GM18951 (cell line): ENCODE measurements around the gene GAREM1.
"Not testable (repeated sequence)": the region's sequence is repeated elsewhere in the genome, so short reads cannot be mapped to it uniquely, and the experiment has no call there.

Experiments used
- POLR2A ChIP-seq: IDR thresholded peaks from 4 replicates; pipeline ENCODE4 v1.6.1; 2011; ENCODE audit warnings: mild to moderate bottlenecking; ENCODE audit not compliant: insufficient read length, insufficient read depth; ENCODE audit errors: extremely low read depth
- in situ Hi-C: fragments of 300-500 bp; cut with MboI; formaldehyde crosslinking; loops from one replicate; pipeline ENCODE4 v1.12.0; 2022; ENCODE audit warnings: low sequenced_read_pairs, mixed read lengths, inconsistent platforms; ENCODE audit not compliant: unreplicated experiment

Gene GAREM1

GRCh38 chr18:32308493-32309120 is 162.1 kb downstream of the GAREM1 start:
- in situ Hi-C loops, result no loop called here
- TF ChIP-seq POLR2A, result no peak

- in situ Hi-C loops, result no loop called here
- no peak for TF ChIP-seq POLR2A
Observed at GRCh38 chr18:32303400-32303799, 167.3 kb downstream of the GAREM1 start.

GRCh38 chr18:32302806-32303205 is 167.9 kb downstream of the GAREM1 start:
- no peak for TF ChIP-seq POLR2A
- in situ Hi-C loops, result no loop called here

GRCh38 chr18:32301976-32302743 is 168.5 kb downstream of the GAREM1 start:
- in situ Hi-C loops, result no loop called here
- TF ChIP-seq POLR2A, result no peak

- in situ Hi-C loops, result no loop called here
- TF ChIP-seq POLR2A, result no peak
Observed at GRCh38 chr18:32301361-32301760, 169.3 kb downstream of the GAREM1 start.

GRCh38 chr18:32300914-32301313 is 169.8 kb downstream of the GAREM1 start:
- TF ChIP-seq POLR2A, result no peak
- in situ Hi-C loops, result no loop called here

- no peak for TF ChIP-seq POLR2A
- in situ Hi-C loops, result no loop called here
Observed at GRCh38 chr18:32299484-32299883, 171.2 kb downstream of the GAREM1 start.

- in situ Hi-C loops, result no loop called here
- TF ChIP-seq POLR2A, result no peak
Observed at GRCh38 chr18:32298171-32298667, 172.5 kb downstream of the GAREM1 start.

- in situ Hi-C loops, result no loop called here
- TF ChIP-seq POLR2A, result no peak
Observed at GRCh38 chr18:32297579-32298170, 173.0 kb downstream of the GAREM1 start.

- in situ Hi-C loops, result no loop called here
- no peak for TF ChIP-seq POLR2A
Observed at GRCh38 chr18:32296851-32297250, 173.8 kb downstream of the GAREM1 start.

GRCh38 chr18:32295604-32296003 is 175.1 kb downstream of the GAREM1 start:
- in situ Hi-C loops, result no loop called here
- TF ChIP-seq POLR2A, result no peak

- in situ Hi-C loops, result no loop called here
- TF ChIP-seq POLR2A, result no peak
Observed at GRCh38 chr18:32293107-32293506, 177.6 kb downstream of the GAREM1 start.

- in situ Hi-C loops, result not testable (repeated sequence)
Observed at GRCh38 chr18:32291623-32292022, 179.1 kb downstream of the GAREM1 start.

GRCh38 chr18:32290810-32291209 is 179.9 kb downstream of the GAREM1 start:
- TF ChIP-seq POLR2A, result no peak
- in situ Hi-C loops, result no loop called here
